ENCODE measurements around the gene PRLR.

GRCh38 chr5:35199886-35200285 lies 30.4 kb downstream of the PRLR start:
- TF ChIP-seq ZNF274 (IDR thresholded peaks at IDR 0.05; ENCODE audit: low read depth, low read length) (no peak), YY1 (IDR thresholded peaks at IDR 0.05; ENCODE audit: insufficient read depth, insufficient read length) (no peak), SUZ12 (IDR thresholded peaks at IDR 0.05; ENCODE audit: extremely low read depth, insufficient read depth, insufficient read length) (no peak)
